ENCODE measurements around the gene GALNT3.

GALNT3 gene

GRCh38 chr2:165793779-165794535 lies at the start of gene GALNT3:
GALNT3 (minus strand) TSS chr2:165794247; CDS start chr2:165770700, 23,547 bp downstream.
- TF ChIP-seq TEAD4 (IDR thresholded peaks at IDR 0.05) (peak; percentile 6; the same call in 1 of the 2 replicates), EGR1 (IDR thresholded peaks at IDR 0.05) (0 out of 2 replicates have a peak, but pooled peaks have one; percentile 9), ZBTB7A (IDR thresholded peaks at IDR 0.05; ENCODE audit: low read depth) (no peak; the same call in 1 of the 2 replicates), REST (IDR thresholded peaks at IDR 0.05; ENCODE audit: low read depth) (no peak), TAF1 (IDR thresholded peaks at IDR 0.05; ENCODE audit: low read depth) (0 out of 2 replicates have a peak, but pooled peaks have one; percentile 24), TCF12 (IDR thresholded peaks at IDR 0.05; ENCODE audit: low read depth) (peak; percentile 39; the same call in 1 of the 2 replicates), YY1 (IDR thresholded peaks at IDR 0.05; ENCODE audit: low read depth) (0 out of 2 replicates have a peak, but pooled peaks have one; percentile 30), NFIC (IDR thresholded peaks at IDR 0.05) (peak; percentile 55)
- TF ChIP-seq, protein P1, sequence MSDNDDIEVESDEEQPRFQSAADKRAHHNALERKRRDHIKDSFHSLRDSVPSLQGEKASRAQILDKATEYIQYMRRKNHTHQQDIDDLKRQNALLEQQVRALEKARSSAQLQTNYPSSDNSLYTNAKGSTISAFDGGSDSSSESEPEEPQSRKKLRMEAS (IDR thresholded peaks at IDR 0.05) = peak; percentile 58

GRCh38 chr2:165843351-165843750 lies 49.3 kb upstream of the GALNT3 start:
- TF ChIP-seq YY1 (IDR thresholded peaks at IDR 0.05; ENCODE audit: low read depth) = no peak
- TF ChIP-seq TCF12 (IDR thresholded peaks at IDR 0.05; ENCODE audit: low read depth) = no peak
- TF ChIP-seq, protein P2, sequence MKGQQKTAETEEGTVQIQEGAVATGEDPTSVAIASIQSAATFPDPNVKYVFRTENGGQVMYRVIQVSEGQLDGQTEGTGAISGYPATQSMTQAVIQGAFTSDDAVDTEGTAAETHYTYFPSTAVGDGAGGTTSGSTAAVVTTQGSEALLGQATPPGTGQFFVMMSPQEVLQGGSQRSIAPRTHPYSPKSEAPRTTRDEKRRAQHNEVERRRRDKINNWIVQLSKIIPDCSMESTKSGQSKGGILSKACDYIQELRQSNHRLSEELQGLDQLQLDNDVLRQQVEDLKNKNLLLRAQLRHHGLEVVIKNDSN (IDR thresholded peaks at IDR 0.05) = no peak
- TF ChIP-seq EP300 (IDR thresholded peaks at IDR 0.05; ENCODE audit: borderline replicate concordance) = no peak
- no peak for TF ChIP-seq CREB1 (IDR thresholded peaks at IDR 0.05; ENCODE audit: low read depth)
- TF ChIP-seq TEAD4 (IDR thresholded peaks at IDR 0.05) = no peak
- TF ChIP-seq FOXM1 (IDR thresholded peaks at IDR 0.05; ENCODE audit: borderline replicate concordance, low read depth) = no peak
- no peak for TF ChIP-seq CEBPB (IDR thresholded peaks at IDR 0.05)
- TF ChIP-seq REST (IDR thresholded peaks at IDR 0.05; ENCODE audit: low read depth) = no peak
- TF ChIP-seq, protein P1 (IDR thresholded peaks at IDR 0.05) = no peak
- TF ChIP-seq NFIC (IDR thresholded peaks at IDR 0.05) = no peak

DNA sequence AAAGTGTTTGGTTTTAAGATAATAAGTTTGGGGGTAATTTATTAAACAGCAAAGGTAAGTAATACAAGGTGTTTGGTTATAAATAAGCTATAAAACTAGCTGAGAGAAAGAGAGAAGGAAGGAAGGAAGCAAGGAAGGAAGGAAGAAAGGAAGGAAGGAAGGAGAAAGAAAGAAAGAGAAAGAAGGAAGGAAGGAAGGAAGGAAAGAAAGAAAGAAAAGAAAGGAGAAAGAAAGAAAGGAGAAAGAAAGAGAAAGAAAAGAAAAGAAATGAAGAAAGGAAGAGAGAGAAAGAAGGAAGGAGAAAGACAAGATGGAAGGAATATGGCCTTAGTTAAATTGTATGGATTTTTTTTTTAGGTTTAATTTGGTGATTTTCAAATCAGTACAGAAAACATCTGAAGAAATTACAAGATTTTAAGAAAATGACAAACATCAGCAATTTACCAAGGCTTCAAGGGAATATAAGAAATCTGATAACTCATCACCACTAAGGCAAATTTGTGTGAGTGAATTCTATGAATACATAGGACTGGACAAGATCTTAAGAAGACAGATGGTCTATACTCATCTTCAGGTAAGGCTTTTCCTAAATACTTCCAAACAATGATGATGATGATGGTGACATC lies 46.4 kb upstream of the GALNT3 start:
- TF ChIP-seq, protein P1 (IDR thresholded peaks at IDR 0.05) = no peak
- no peak for TF ChIP-seq NFIC (IDR thresholded peaks at IDR 0.05)

GRCh38 chr2:165839610-165840009 lies 45.6 kb upstream of the GALNT3 start:
- TF ChIP-seq, protein P2 (IDR thresholded peaks at IDR 0.05) = no peak
- TF ChIP-seq TEAD4 (IDR thresholded peaks at IDR 0.05) = no peak
- TF ChIP-seq FOXM1 (IDR thresholded peaks at IDR 0.05; ENCODE audit: borderline replicate concordance, low read depth) = no peak
- no peak for TF ChIP-seq TAF1 (IDR thresholded peaks at IDR 0.05; ENCODE audit: low read depth)
- TF ChIP-seq CREB1 (IDR thresholded peaks at IDR 0.05; ENCODE audit: low read depth) = no peak
- no peak for TF ChIP-seq YY1 (IDR thresholded peaks at IDR 0.05; ENCODE audit: low read depth)
- TF ChIP-seq REST (IDR thresholded peaks at IDR 0.05; ENCODE audit: low read depth) = no peak
- TF ChIP-seq ZBTB7A (IDR thresholded peaks at IDR 0.05; ENCODE audit: low read depth) = no peak
- no peak for TF ChIP-seq TCF12 (IDR thresholded peaks at IDR 0.05; ENCODE audit: low read depth)
- no peak for TF ChIP-seq CEBPB (IDR thresholded peaks at IDR 0.05)

Measured in Ishikawa (cell line).